GM18858 (cell line): ENCODE measurements around the gene HOXA3.

Experiments used
- ATAC-seq: cut with Tn5 transposase; IDR thresholded peaks from one replicate; pipeline ENCODE4 v1.9.1; 2021; ENCODE audit not compliant: unreplicated experiment

Gene HOXA3

DNA sequence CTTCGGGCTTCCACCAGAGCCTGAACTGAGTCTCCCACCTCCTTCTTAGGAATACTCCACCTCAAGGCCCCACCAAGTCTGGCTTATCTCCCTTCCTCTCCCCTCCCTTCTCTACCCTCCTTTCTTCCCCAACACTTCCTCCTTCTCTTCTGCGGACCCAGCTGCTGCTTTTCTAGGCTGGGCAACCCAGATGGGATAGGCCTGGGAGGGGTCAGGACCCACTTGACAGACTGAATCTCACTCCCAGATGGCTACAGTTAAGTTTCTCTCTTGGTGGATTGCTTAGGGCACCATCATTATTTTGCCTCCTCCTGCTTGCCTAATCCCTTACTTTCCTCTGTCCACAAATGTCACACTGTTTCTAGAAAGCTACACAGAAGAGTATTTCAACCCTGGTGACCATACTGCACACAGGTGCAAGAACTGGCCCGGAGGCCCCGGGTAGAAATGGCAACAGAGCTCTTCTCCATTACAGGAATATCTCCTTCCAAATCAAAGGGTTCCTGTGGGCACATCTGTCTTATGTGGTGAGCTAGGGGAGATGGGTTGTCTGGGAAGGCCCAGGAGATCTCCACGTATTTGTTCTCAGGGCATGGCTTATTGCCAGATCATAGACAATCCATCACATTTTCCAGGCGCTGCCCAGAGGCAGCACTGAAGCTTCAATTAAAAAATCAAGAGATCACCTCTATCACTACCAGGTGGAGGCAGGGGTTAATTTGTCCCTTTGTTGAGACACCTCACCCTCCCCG lies 37.8 kb upstream of the HOXA3 start:
- no peak for ATAC-seq

DNA sequence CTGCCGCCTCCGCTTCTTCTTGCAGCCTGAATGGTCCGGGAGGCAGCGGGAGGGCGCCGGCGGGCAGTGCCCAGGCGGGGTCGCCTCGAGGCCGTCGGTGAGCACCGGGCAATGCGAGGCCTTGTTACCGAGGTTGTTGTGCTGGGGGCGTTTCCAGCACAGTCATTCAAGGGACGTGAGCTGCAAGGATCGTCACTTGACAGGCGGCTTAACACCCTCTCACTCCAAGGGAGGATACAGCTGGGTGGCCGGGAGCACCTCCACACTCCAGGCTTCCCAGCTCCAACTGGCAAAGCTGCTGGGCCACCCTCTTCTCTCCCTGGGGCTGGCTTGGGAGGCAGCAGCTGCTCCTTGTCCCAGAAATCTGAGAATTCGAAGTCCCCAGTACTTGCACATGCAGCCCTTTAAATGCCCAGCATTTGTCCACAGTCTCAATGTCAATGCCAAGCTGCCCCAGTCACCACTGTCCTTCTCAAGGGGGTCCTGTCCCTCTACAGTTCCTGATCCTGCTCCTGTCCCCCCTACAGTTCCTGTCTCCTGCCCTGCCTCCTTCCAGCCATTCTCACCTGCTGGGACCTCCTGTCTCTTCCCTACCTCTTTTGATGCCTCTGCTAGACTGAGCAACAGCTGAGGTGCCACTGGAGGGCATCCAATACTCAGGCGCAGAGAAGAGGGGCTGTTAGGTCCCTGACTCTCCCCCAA lies 37.1 kb upstream of the HOXA3 start:
- ATAC-seq: no peak

DNA sequence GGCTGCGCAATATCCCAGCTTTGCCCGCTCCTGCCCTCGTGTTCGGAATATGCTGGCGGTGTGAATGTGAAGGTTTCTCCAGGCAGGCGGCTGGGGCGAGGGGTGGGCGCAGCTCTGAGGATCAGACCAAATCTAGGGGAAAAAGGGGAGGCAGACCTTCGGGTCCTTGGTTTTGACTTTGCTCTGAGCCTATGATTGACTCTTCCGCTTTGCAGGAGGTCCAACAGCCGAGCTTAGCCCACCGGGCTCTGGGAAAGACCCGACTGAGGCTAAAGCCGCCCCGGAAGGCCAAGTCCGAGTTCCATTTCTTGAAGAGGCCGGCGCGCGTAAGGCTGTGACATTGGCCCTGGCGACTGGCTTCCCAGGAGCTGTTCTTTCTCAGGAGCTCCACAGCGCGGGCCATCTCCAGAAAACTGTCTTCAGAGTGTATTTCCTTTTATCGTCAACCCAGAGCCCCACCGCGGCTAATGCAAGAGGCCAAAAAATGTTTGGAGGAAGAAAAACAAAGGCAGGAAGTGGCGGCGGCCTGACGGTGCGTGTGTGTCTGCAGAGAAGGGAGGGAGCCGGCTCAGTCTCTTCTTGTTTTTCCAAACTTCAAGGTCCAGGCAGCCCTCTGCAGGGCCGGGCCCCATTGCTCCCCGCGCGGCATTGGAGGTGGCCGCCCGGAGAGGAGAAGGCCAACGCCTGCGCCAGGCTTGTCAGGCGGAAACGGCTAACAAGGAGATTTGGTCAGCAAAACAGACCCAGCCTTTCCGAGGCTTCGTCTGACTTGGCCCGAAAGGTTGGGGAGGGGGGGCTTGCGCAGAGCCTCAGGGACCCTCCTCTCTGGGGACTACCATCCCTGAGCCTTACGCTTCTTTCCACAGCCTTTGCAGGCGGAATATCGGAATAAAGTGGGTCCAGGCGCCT lies 36.3 kb upstream of the HOXA3 start:
- ATAC-seq: no peak

DNA sequence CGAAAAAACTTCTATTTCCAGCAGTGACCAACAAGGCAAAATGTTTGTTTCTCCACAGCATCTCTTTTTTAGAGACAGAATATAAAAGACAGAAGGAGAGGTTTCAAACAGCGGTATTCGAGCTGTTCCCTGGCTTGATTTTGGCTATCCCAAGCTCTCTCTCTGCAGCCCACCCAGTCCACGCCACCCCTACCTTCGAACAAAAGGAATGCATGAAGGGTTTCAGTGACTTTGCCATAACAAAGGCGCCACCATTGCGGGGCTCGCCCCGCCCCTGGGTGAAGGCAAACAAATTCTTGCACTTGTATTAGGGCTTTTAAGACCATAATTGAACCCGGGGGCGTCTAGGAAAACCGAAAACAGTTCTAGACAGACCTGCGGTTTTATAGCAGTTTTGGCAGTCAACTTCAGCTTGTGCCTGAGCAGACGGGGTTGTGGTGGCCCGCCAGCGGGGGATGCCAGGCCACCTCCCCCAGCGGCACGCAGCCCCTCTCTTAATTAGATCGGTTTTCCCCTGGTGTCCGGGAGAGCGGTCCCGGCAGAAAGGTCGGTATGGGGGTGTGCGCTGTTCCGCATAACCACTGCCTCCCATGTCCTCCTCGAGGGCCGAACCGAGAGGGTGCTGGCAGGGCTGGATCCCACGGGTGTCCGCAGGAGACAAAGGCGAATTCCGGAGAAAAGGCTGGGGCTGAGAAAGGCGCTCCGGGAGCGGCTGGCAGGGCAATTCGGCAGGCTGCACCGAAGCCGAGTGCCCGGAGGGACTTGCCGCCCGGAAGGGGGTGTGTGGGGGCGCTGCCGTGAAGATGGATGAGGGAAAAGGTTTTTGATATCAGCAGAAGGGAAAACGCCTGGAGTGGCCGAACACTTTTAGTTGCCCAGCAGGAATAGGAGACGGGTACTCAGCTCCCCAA lies 35.3 kb upstream of the HOXA3 start:
- no peak for ATAC-seq

DNA sequence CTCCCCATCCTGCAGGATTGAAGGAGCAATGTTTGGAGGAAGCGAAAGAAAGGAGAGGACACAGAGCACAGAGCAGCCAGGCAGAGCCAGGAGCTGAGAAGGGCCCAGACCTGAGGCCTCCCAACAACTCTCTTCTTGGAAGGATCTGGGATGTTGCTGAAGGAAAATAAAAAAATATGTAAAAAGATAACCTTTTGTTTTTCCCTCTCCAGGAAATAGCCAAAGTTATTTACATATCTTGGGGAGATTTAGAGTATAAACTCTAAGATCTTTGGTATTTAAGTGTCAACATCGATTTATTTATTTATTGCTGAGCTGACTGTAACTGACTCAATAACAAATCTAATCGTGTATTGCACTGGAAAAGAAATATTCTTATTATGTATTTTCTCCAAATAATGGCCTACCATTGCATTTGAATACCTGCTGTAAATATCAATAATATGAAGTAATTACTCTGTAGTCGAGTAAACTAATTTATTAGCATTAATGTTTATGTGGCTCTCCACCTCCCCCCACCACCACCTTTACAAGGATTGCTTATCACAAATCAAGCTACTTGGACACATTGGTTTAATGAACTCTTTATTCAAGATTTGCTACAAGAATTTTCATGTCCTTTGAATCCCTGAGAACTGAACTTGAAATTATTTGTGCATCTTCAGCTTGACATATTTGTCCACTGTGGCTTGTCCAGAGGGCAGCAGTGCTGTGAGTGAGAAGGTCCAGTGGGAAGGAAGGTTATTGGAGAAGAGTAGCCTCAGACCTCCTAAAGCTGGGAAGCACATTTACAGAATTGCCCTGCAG lies 34.5 kb upstream of the HOXA3 start:
- ATAC-seq: no peak

DNA sequence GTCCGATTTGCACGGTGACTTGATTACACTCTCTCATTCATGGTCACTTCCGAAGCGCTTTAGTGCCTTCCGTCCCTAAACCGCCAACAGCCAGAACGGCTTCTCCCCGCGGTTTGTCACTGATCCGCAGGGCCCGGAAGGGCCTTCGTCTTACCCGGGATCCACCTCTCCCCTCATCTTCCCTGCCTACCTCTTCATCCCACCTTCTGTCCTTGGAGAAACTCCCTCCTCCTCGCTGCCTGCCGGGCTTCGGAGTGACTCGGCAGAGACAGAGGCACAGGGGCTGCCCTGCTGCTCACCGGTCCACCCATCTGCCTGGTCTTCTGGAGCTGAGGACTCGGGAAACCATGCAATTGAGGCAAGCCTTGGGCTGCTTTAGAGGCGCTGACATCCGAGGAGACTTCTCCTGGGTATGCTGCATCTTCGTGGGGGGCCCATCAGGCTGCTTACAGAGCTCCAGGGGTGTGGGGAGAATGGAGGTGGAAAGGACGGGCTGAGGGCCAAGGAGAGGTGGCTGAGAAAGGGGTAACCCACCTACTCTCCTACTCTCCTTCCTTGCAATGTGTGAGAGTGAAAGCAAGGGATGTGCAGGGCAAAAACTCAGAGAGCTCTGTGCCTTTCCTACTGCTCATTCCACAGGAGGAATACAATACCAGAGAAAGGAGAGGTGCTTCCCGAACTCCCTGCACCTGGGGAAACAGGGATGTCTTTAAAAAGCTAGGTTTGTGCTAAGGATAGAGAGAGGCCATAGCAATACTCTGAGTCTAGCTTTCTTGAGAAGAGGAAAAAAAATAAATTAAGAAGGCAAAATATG lies 33.7 kb upstream of the HOXA3 start:
- ATAC-seq: no peak

DNA sequence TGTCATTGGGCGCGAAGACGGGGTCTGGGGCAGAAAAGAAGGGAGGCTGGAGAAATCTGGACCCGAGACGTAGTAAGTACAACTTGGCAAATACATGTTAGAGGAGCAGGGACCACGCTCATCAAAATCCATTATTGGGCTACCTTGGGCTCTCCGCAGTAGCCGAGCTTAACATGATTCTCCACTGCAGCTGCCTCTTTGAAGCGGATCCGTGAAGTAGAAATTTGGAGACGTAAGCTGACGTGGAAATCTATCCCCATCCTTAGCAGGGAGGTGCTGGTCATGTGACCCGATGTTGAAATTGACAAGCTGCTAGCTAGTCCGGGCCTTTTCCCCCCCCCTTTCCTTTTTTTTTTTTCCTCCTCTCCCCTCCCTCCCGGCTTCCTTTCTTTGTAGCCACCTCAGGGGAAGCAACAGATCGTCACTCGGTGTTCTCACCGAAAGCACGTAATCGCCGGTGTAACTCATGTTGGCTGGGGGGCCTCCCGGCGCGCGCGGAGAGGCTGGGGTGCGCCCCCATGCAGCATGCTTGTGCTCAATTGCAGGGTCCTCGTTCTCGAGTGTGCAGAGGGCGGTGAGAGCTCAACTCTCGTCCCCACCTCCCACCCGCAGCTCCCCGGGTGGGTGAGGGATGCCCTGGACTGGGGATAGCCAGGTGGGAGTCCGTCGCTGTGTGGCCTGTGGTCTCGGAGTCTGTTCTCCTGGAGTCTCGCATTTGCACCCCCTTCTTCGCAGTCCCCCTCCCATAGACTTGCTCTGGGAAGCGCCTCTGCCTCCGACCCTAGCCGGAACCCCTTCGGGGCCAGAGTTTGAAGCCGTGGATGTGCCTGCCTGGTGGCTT lies 32.9 kb upstream of the HOXA3 start, which contains the start of gene HOXA11:
TSS of gene HOXA11 (minus strand) at position 220 of the 841 bp plus-strand sequence. CDS start at position 132, 88 bp downstream.
- no peak for ATAC-seq

DNA sequence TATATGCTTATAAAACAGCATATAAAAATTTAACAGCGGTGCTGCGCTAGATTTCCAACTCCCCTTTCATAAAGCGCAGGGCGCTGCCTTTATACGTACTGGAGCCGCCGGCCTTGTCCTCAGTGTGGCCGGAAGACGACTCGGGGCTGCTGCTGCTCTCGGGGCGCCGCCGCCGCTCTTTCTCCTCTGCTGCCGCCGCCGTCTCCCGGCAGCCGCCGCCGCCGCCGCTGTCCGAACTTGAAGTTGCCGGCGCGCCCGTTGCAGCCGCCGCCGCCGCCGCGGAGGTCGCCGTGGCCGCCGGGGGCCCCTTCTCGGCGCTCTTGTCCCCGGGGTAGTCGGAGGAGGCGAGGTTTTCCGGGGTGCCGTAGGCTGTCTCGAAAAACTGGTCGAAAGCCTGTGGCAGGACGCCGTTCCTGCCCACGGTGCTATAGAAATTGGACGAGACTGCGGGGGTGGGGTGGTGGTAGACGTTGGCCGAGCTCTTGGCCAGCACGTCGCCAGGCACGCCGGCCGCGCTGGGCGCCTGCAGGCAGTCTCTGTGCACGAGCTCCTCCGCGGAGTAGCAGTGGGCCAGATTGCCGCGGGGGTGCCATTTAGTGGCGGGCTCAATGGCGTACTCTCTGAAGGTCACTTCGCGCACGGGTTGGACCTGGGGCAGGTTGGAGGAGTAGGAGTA lies 32.1 kb upstream of the HOXA3 start:
- no peak for ATAC-seq

DNA sequence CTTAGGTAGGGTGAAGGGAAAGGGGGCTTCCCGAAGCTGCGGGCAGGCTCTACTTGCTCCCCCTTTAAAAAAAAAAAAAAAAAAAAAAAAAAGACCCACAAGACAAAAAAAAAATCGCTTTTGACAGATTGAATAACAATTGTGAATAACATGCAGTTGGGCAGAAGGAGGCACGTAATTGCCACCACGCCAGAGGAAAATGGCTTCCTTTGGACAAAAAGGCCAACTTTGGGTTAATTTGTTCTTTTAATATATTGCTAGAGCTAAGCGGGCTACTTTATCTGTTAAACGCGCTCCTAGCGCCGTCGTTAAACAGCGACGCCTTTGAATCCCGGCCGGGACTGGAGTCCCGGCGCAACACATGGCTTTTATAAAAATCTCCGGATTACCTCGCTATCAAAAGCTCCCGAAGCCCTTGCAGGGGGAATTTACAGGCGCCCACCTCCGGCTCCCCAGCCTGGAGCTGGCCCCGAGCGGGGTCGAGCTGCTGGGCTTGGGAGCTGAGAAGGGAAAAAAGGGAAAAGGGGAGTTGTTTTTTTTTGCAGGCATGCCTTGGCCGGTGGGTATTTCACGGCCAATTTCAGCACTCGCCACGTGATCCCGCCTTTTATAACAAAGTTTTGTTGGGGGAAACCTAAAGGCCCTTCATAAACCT lies 31.4 kb upstream of the HOXA3 start:
- ATAC-seq: no peak

DNA sequence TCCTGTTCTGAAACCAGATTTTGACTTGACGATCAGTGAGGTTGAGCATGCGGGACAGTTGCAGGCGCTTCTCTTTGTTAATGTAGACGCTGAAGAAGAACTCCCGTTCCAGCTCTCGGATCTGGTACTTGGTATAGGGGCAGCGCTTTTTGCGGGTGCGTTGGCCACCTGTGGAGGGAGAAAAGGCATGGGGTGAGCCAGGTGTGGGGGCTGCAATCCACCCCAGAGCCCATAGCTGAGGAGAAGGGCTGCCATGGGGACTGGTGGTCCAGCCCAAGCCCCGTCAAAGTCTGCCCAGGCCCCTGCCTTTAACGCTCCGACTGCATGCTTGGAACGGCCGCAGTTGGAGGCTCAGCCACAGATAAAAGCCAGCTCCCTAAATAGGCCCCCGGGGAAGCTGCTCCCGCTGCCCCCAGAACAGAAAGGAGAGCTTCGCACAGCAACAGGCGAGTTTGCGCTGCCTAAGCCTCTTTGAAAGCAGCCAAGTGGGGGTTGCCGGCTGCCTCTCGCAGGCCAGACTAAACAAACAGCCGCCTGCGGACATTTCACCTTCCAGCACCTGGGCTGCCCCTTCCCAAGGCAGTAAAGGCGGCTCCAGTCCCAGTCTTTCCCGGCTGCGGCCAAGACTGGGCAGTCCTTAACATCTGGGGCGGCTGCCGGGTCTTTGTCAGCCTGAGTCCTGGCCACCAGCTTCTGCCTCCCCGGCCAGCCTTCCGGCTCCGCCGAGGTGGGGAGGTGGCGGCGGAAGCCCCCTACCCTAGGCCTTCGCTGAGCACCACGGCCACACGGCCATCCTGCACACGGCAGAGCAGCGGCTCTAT lies 30.7 kb upstream of the HOXA3 start:
- ATAC-seq: no peak

DNA sequence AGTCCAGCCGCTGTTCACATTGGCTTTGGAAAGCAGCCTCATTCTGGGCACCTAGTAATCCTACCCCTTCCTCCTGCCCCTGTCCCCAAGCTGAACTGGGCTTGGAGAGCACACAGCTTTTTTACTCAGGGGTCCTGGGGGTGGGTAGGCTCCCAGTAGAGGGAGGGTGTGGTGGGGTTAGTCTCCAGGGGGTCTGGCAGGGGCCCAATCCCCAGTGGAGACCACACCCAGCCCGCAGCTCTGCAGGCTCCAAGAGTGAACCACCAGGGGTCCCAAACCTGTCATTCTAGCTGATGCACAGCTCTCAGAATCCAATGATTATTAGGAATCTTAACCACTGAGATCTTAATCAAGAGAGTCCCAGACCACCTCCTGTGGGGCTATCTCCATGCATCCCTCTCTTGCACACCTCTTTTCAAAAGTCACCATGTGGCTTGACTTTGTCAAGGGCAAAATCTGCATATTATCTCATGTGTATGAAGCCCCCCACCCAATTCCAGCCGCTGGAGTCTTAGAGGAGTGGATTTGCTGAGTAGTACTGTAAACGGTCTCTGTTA lies 30.0 kb upstream of the HOXA3 start:
- ATAC-seq: no peak

DNA sequence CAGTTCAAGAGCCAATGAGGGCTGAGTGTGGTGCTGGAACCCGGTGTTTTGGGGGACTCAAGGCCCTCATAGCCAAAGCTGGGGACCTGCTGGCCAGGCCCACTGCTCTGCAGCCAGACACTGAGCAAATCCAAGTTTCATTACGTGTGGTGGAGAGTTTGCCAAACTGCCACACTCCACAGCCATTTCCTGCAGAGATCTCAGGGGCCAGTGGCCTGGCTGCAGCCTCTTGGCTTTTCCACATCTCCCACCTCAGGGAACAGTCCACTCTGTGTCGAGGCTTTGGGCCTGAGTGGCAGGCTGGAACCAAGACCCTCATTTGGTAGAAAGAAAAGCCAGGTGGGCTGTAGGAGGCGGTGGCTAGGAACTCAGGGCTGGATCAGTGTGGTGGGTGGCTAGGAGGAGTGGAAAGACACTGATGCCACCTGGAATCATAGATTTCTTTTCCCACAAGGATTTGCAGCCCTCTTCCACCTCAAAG lies 29.5 kb upstream of the HOXA3 start:
- ATAC-seq: no peak

DNA sequence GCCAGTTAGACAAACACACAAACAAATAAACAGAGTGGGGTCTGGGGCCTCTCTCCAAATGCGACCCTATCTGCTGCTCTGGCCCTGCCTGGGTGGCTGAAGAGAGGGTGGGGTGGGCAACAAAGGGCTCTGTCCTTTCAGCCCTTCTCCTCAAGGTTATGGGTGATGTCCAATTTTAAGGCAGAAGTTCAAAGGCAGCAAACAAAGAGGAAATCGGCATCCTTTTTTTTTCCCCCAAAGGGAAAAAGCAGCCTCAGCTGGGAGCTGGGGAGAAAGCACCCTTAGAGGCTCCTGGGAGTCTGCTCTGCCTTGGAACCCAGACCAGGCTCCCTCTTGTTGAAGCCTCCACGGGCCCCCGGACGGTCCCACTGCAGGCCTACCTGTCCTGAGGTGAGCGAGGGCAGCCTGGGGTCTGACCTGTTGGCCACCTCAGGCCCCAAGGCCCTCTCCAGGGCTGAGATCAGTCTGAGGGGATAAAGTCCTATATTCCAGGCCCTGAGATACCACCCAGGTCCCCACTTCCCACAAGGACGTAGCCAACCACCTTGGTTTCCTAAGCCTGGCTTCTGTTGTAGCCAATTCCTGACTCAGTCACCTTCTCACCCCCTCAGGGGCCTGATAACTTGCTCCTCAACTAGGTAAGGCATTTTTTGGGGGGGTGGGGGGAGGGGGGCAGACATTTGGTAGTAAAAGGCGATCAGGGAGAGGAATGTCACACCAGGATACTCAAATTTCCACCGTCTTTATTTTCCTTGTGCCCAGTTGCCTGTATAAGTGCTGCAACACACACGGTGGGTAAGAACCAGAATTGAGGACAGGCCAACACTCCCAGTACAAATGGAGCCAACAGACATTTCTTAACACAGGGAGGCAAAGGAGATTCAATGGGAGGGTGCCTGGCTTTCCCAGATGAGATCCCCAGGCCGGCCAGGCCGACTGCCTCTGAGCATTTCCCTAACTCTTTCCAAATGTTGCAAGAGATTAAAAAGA lies 28.3 kb upstream of the HOXA3 start:
- no peak for ATAC-seq
